K562 (cell line): ENCODE data around the gene GIGYF2. TPM values are rescaled to one million over a fixed set of nuclear protein-coding genes. Genes with fewer than 3 reads are reported as not detected.

Experiments used
- ATAC-seq: fragments of 200-7000 bp; cut with Tn5 transposase; 3 replicates; pipeline ENCODE4 v1.9.1; 2020; ENCODE audit warnings: moderate library complexity
- BruUV-seq: library from RNA; stranded (reverse); fragments of 400-500 nt; replicated peaks from 2 replicates; lab custom pipeline; 2021; lab: Mats Ljungman, UMichigan
- CTCF ChIA-PET: fragments of 300-600 bp; formaldehyde crosslinking; extraction: SDS; loops from one replicate; lab custom pipeline; 2021; ENCODE audit warnings: low intra/inter-chr PET ratio; lab: Yijun Ruan, JAX
- POLR2A ChIA-PET: fragments of 300-600, 350-650 bp; sonication (Branson Sonifier 250); formaldehyde crosslinking; extraction: SDS; loops from one replicate; lab custom pipeline; 2021; ENCODE audit warnings: antibody characterized with exemption, inconsistent platforms; lab: Yijun Ruan, JAX
- DNase-seq, 4 experiments: peaks; one replicate each; pipeline versions ENCODE4 v3.0.0 to v3.0.0-alpha.2; 2011 to 2018; ENCODE audit warnings: low spot score in 3 of 4, mixed read lengths in 3 of 4; ENCODE audit errors: extremely low read depth in 1 of 4
- FAIRE-seq: peaks from 2 replicates; lab custom pipeline; 2011; peaks lifted over from hg19 to GRCh38; lab: Jason Lieb, UNC
- H2AFZ ChIP-seq: 2 replicates; pipeline ENCODE4 v1.6.0; 2011; ENCODE audit warnings: low read depth, low read length, control low read depth, inconsistent platforms
- H3K27ac ChIP-seq: fragments of 200-600 bp; 3 replicates; pipeline ENCODE4 v1.8.0; 2011; ENCODE audit warnings: low read depth, mild to moderate bottlenecking, control low read depth, inconsistent platforms, low read length, moderate library complexity, mixed read lengths; ENCODE audit errors: extremely low read depth
- H3K27me3 ChIP-seq, 2 experiments: fragments of 300-600 bp in 1 of 2; 2 replicates in 1 of 2; 3 replicates in 1 of 2; pipeline versions ENCODE4 v1.6.0 to v1.8.0; 2011; ENCODE audit warnings: inconsistent platforms in 2 of 2, low read length in 2 of 2, mild to moderate bottlenecking in 1 of 2, mixed read lengths in 1 of 2, moderate library complexity in 1 of 2; ENCODE audit not compliant: control insufficient read depth in 2 of 2, insufficient read depth in 2 of 2
- H3K36me3 ChIP-seq: fragments of 300-600 bp; 3 replicates; pipeline ENCODE4 v1.8.0; 2011; ENCODE audit warnings: mild to moderate bottlenecking, low read length, inconsistent platforms; ENCODE audit not compliant: control insufficient read depth, insufficient read depth
- H3K4me1 ChIP-seq, 2 experiments: fragments of 200-600 bp in 1 of 2; replicated peaks in 1 of 2; 2 replicates in 1 of 2; 3 replicates in 1 of 2; pipeline versions ENCODE4 v1.5.1 to v1.8.0; 2011; ENCODE audit warnings: inconsistent platforms in 2 of 2, low read length in 2 of 2, mild to moderate bottlenecking in 1 of 2, mixed read lengths in 1 of 2, moderate library complexity in 1 of 2; ENCODE audit not compliant: control insufficient read depth in 2 of 2, insufficient read depth in 2 of 2
- H3K4me2 ChIP-seq: 2 replicates; pipeline ENCODE4 v1.6.1; 2011; ENCODE audit warnings: low read length, control low read depth, inconsistent platforms, mixed read lengths; ENCODE audit not compliant: insufficient read depth
- H3K4me3 ChIP-seq: fragments of 200-600 bp; sonication (generic), shearing (Covaris generic); 2 replicates; pipeline ENCODE4 v1.5.1; 2016; ENCODE audit warnings: control low read depth, inconsistent platforms
- H3K79me2 ChIP-seq: fragments of 200-600 bp; 3 replicates; pipeline ENCODE4 v1.8.0; 2011; ENCODE audit warnings: low read length, inconsistent platforms; ENCODE audit not compliant: control insufficient read depth, insufficient read depth
- H3K9ac ChIP-seq, 2 experiments: 2 replicates each; pipeline versions ENCODE4 v1.6.0 to v1.6.1; 2011; ENCODE audit warnings: low read depth in 2 of 2, low read length in 2 of 2, control low read depth in 1 of 2, inconsistent platforms in 1 of 2, mild to moderate bottlenecking in 1 of 2, mixed read lengths in 1 of 2; ENCODE audit not compliant: insufficient read depth in 1 of 2
- H3K9me1 ChIP-seq: one replicate; pipeline ENCODE4 v1.6.0; 2011; ENCODE audit warnings: inconsistent platforms, mild to moderate bottlenecking, low read length, moderate library complexity; ENCODE audit not compliant: control insufficient read depth, insufficient read depth
- H3K9me3 ChIP-seq: replicated peaks from 2 replicates; pipeline ENCODE4 v1.5.1; 2011; ENCODE audit warnings: low read depth, low read length, inconsistent platforms; ENCODE audit not compliant: control insufficient read depth, insufficient read depth
- H4K20me1 ChIP-seq: replicated peaks from 2 replicates; pipeline ENCODE4 v1.6.1; 2011; ENCODE audit warnings: low read length, inconsistent platforms, mixed read lengths; ENCODE audit not compliant: control insufficient read depth, insufficient read depth
- CSDE1 ChIP-seq, 2 experiments: fragments of 450-650 bp; IDR thresholded peaks; 2 replicates each; pipeline ENCODE4 v1.6.1; 2016; ENCODE audit warnings: mild to moderate bottlenecking in 1 of 2
- DEAF1 ChIP-seq: fragments of 450-650 bp; formaldehyde crosslinking; IDR thresholded peaks from 2 replicates; pipeline ENCODE4 v1.4.0; 2020; ENCODE audit warnings: mild to moderate bottlenecking, moderate library complexity
- EP400 ChIP-seq: fragments of 450-650 bp; IDR thresholded peaks from 2 replicates; pipeline ENCODE4 v1.6.1; 2017; ENCODE audit warnings: antibody characterized with exemption, mild to moderate bottlenecking, moderate library complexity
- ID3 ChIP-seq, 2 experiments: fragments of 250-450 bp in 1 of 2; fragments of 450-650 bp in 1 of 2; sonication (Bioruptor Pico) in 1 of 2; IDR thresholded peaks; 2 replicates each; pipeline versions ENCODE4 v1.6.1 to v1.8.0; 2016 to 2021; ENCODE audit warnings: mild to moderate bottlenecking in 2 of 2, moderate library complexity in 2 of 2, missing compliant biosample characterization in 1 of 2, missing genetic modification characterization in 1 of 2
- RBFOX2 ChIP-seq: fragments of 200-400 bp; formaldehyde crosslinking; IDR thresholded peaks from 2 replicates; pipeline ENCODE4 v1.6.1; 2017; ENCODE audit warnings: low read depth, mild to moderate bottlenecking, low read length, moderate library complexity
- WGBS: fragments of 100-300 bp; shearing (Covaris generic); methylation state at CpG from one replicate; pipeline ENCODE4 v1.1.6; 2016; ENCODE audit warnings: low coverage, mixed read lengths; ENCODE audit not compliant: insufficient coverage; ENCODE audit errors: missing lambda C conversion rate; 5-methylcytosine and 5-hydroxymethylcytosine counted together
- in situ Hi-C: fragments of 300-500 bp; cut with MboI; formaldehyde crosslinking; loops from 4 replicates; pipeline ENCODE4 v1.15.0; 2018; ENCODE audit warnings: inconsistent platforms, mixed read lengths
- intact Hi-C: fragments of 100-400 bp; cut with micrococcal nuclease; formaldehyde crosslinking; loops from 2 replicates; pipeline ENCODE4 v1.14.2; 2022
- polyA plus RNA-seq, 8 experiments: library from polyadenylated mRNA; depleted of rRNA in 4 of 8; stranded (reverse) in 5 of 8; unstranded in 3 of 8; fragments of >200 nt; fragmentation: Nextera tagmentation in 2 of 8; fragmentation: Illumina TruSeq in 1 of 8; extraction: Ambion mirVana in 2 of 8; extraction: Trizol in 1 of 8; gene quantifications; 2 replicates each; pipeline versions ENCODE4 v1.2.1 to v1.2.3, GENCODE V29; 2011 to 2014; ENCODE audit warnings: inconsistent platforms in 1 of 8, missing spikeins in 1 of 8
- total RNA-seq, 7 experiments: library from RNA; depleted of rRNA in 6 of 7; stranded (reverse); fragments of >200 nt in 6 of 7; fragmentation: Illumina TruSeq in 2 of 7; extraction: Trizol in 2 of 7; gene quantifications; 2 replicates each; pipeline versions ENCODE4 v1.2.1 to v1.2.3, GENCODE V29; 2011 to 2021; ENCODE audit warnings: low replicate concordance in 1 of 7

GIGYF2 gene
- total and polyA plus RNA-seq, 9 of the 15 experiments (the other 6 are each of a cell fraction or from before 2014, with no cell fraction given), result 12.7 to 52.7 (median 34.9) TPM

- WGBS, result 25% methylated on average over 13 of the region's 21 CpGs
- POLR2A ChIA-PET, result interaction anchor here (0.6 kb wide), 1 partner anchor 11 kb away, joined by 3 read pairs; no protein-coding TSS in a partner anchor
- intact Hi-C loops, result no loop called here
- Histone ChIP-seq H3K27ac (no peak overlapping the region), H3K9me1 (no peaks in the 10 kb centered on the region), H3K9me3 (no peaks in the 10 kb centered on the region), H3K4me3 (no peak overlapping the region), H3K4me1 (peaks cover 0 to 6% of the 10 kb centered on the region in 2 experiments; a peak in 2 of 5 replicates)
- FAIRE-seq, result no peak
- CTCF ChIA-PET, result no interaction called here
- BruUV-seq, result no TSS peak
- no peak for DNase-seq
- ATAC-seq, result no peak
- TF ChIP-seq DEAF1 (CRISPR knock-in tag) (no peak), ID3 (CRISPR knock-in tag; IDR thresholded peaks at IDR 0.05) (no peak), ID3 (tag; IDR thresholded peaks at IDR 0.05) (no peak), CSDE1 (IDR thresholded peaks at IDR 0.05) (no peak), EP400 (no peak), RBFOX2 (no peak)
- TF ChIP-seq, all 486 proteins: peak for 0
- Histone ChIP-seq H3K9ac (no peak overlapping the region; a peak in 1 of 4 replicates), H3K79me2 (no peaks in the 10 kb centered on the region), H3K27me3 (peaks cover 11 to 32% of the 10 kb centered on the region in 2 experiments; a peak in 4 of 5 replicates), H4K20me1 (no peaks in the 10 kb centered on the region; the same call in 1 of the 2 replicates), H3K36me3 (no peaks in the 10 kb centered on the region), H2AFZ (no peak overlapping the region), H3K4me2 (no peak overlapping the region)
- in situ Hi-C loops, result no loop called here
Observed at GRCh38 chr2:232879618-232880494, 182.7 kb downstream of the GIGYF2 start.
